OCI-LY7 (cell line): ENCODE measurements around the gene SPTLC2. TPM values are rescaled to one million over a fixed set of nuclear protein-coding genes. Genes with fewer than 3 reads are reported as not detected.

Source experiments
- BruUV-seq: library from RNA; stranded (reverse); fragments of 400-500 nt; replicated peaks from 2 replicates; lab custom pipeline; 2021; lab: Mats Ljungman, UMichigan
- CTCF ChIA-PET: fragments of 300-600 bp; sonication (Branson Sonifier 250); formaldehyde crosslinking; loops from one replicate; lab custom pipeline; 2022; ENCODE audit warnings: antibody characterized with exemption; ENCODE audit not compliant: unreplicated experiment; lab: Charles Lee
- POLR2A ChIA-PET: fragments of 300-600 bp; sonication (Branson Sonifier 250); formaldehyde crosslinking; loops from one replicate; lab custom pipeline; 2022; ENCODE audit warnings: antibody characterized with exemption; lab: Charles Lee
- DNase-seq: peaks from one replicate; pipeline ENCODE4 v3.0.0-alpha.2; 2015; ENCODE audit warnings: low spot score
- H2AFZ ChIP-seq: fragments of 200-600 bp; sonication (generic), shearing (Covaris generic); 2 replicates; pipeline ENCODE4 v1.6.1; 2014; ENCODE audit warnings: mild to moderate bottlenecking, antibody characterized with exemption, low read length, moderate library complexity
- H3K27ac ChIP-seq: fragments of 200-600 bp; sonication (generic); 2 replicates; pipeline ENCODE4 v1.5.1; 2014; ENCODE audit warnings: mixed run types, low read depth, mild to moderate bottlenecking, moderate library complexity, low read length, inconsistent platforms; ENCODE audit not compliant: poor library complexity, severe bottlenecking
- H3K36me3 ChIP-seq: fragments of 200-600 bp; sonication (generic); 2 replicates; pipeline ENCODE4 v1.6.1; 2014; ENCODE audit warnings: mild to moderate bottlenecking, antibody characterized with exemption, low read length, moderate library complexity, mixed read lengths; ENCODE audit not compliant: insufficient read depth
- H3K4me1 ChIP-seq: fragments of 200-600 bp; sonication (generic); 2 replicates; pipeline ENCODE4 v1.5.1; 2014; ENCODE audit warnings: mild to moderate bottlenecking, low read length; ENCODE audit not compliant: insufficient read depth, poor library complexity, severe bottlenecking
- H3K4me2 ChIP-seq: fragments of 200-600 bp; sonication (generic); 2 replicates; pipeline ENCODE4 v1.6.1; 2014; ENCODE audit warnings: mild to moderate bottlenecking, low read length
- H3K4me3 ChIP-seq: fragments of 200-600 bp; sonication (generic); 2 replicates; pipeline ENCODE4 v1.5.1; 2014; ENCODE audit warnings: mild to moderate bottlenecking, low read depth, low read length; ENCODE audit not compliant: poor library complexity, severe bottlenecking
- H3K79me2 ChIP-seq: fragments of 200-600 bp; sonication (generic); 2 replicates; pipeline ENCODE4 v1.6.1; 2016; ENCODE audit warnings: low read depth, mild to moderate bottlenecking, low read length, moderate library complexity, mixed read lengths; ENCODE audit not compliant: insufficient read depth
- H3K9me2 ChIP-seq: fragments of 200-600 bp; sonication (generic); 2 replicates; pipeline ENCODE4 v1.6.1; 2016; ENCODE audit warnings: mild to moderate bottlenecking, low read length, mixed read lengths; ENCODE audit not compliant: insufficient read depth
- H3K9me3 ChIP-seq: fragments of 200-600 bp; sonication (generic); 2 replicates; pipeline ENCODE4 v1.6.1; 2014; ENCODE audit warnings: mild to moderate bottlenecking, mixed run types, low read length, mixed read lengths
- H4K20me1 ChIP-seq: fragments of 200-600 bp; sonication (generic); 2 replicates; pipeline ENCODE4 v1.6.1; 2014; ENCODE audit warnings: mild to moderate bottlenecking, antibody characterized with exemption, low read length, moderate library complexity, mixed read lengths; ENCODE audit not compliant: insufficient read depth
- CTCF ChIP-seq: fragments of 200-600 bp; sonication (generic); conservative IDR thresholded peaks from 2 replicates; pipeline ENCODE4 v1.5.1; 2014; ENCODE audit warnings: mild to moderate bottlenecking, antibody characterized with exemption, low read length, moderate library complexity, mixed read lengths
- EZH2phosphoT487 ChIP-seq: fragments of 200-600 bp; sonication (generic); IDR thresholded peaks from 2 replicates; pipeline ENCODE4 v1.6.1; 2018; ENCODE audit warnings: low read depth, borderline replicate concordance, mild to moderate bottlenecking, mixed run types, antibody characterized with exemption, low read length, moderate library complexity, mixed read lengths
- intact Hi-C: fragments of 100-400 bp; cut with micrococcal nuclease; formaldehyde crosslinking; loops from one replicate; pipeline ENCODE4 v1.10.0; 2022; ENCODE audit not compliant: unreplicated experiment
- total RNA-seq, 2 experiments: library from RNA; depleted of rRNA in 1 of 2; stranded (reverse); fragments of >200 nt in 1 of 2; shearing (Covaris generic) in 1 of 2; gene quantifications; 2 replicates each; pipeline ENCODE4 v1.2.3, GENCODE V29; 2014 to 2022

Gene SPTLC2
- total RNA-seq, 2 experiments from 2014 or later = 14.7 to 45.1 TPM

DNA sequence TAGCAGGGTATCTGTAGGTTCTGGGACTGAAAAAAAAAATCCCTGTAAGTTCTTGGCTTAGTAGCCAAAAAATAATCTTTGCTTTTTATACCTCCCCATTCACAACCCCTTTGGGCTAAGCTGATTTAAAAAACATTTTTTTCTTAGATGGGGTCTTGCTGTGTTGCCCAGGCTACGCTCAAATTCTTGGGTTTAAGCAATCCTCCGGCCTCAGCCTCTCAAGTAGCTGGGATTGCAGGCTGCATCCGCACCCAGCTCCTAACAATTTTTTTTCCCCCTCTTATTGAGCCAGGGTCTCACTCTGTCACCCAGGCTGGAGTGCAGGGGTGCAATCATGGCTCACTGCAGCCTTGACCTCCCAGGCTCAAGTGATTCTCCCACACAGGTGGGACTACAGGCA lies 108.7 kb downstream of the SPTLC2 start:
- H2AFZ ChIP-seq = no peak overlapping the region
- H3K9me2 ChIP-seq = no peaks in the 10 kb centered on the region
- ChIA-PET POLR2A (no interaction called here), CTCF (no interaction called here)
- H3K9me3 ChIP-seq = no peaks in the 10 kb centered on the region
- H3K4me2 ChIP-seq = no peak overlapping the region
- H3K4me1 ChIP-seq = no peaks in the 10 kb centered on the region
- no peaks in the 10 kb centered on the region for H3K79me2 ChIP-seq
- peaks cover 59% of the 10 kb centered on the region for H3K36me3 ChIP-seq
- no peaks in the 10 kb centered on the region for H4K20me1 ChIP-seq
- H3K4me3 ChIP-seq = no peak overlapping the region
- DNase-seq = no peak
- BruUV-seq = no TSS peak
- no peak overlapping the region for H3K27ac ChIP-seq
- TF ChIP-seq EZH2phosphoT487 (no peak), CTCF (no peak)
- intact Hi-C loops = no loop called here

DNA sequence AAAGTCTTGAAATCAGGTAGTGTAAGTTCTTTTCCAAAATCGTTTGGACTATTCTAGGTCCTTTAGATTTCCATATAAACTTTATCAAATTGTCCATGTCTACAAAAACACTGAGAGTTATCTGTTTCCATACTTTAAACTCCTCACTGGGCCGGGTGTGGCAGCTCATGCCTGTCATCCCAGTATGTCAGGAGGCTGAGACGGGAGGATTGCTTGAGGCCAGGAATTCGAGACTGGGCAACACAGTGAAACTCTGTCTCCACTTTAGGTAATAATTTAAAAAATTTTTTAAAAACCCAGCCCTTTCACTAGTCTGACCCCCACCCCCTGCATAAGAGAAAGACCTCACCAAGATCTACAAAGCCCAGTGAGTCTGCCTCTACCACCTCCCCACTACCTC lies 111.4 kb downstream of the SPTLC2 start:
- no peaks in the 10 kb centered on the region for H3K9me3 ChIP-seq
- no peak overlapping the region for H3K4me3 ChIP-seq
- H3K4me2 ChIP-seq = no peak overlapping the region
- no peak overlapping the region for H2AFZ ChIP-seq
- no peaks in the 10 kb centered on the region for H3K9me2 ChIP-seq
- peaks cover 36% of the 10 kb centered on the region for H3K36me3 ChIP-seq
- intact Hi-C loops = no loop called here
- ChIA-PET CTCF (no interaction called here), POLR2A (no interaction called here)
- H4K20me1 ChIP-seq = no peaks in the 10 kb centered on the region
- BruUV-seq = no TSS peak
- no peaks in the 10 kb centered on the region for H3K79me2 ChIP-seq
- no peak for DNase-seq
- no peak overlapping the region for H3K27ac ChIP-seq
- H3K4me1 ChIP-seq = no peaks in the 10 kb centered on the region
- TF ChIP-seq EZH2phosphoT487 (no peak), CTCF (no peak)

GRCh38 chr14:77503138-77503537 lies 113.3 kb downstream of the SPTLC2 start:
- H3K9me2 ChIP-seq = no peaks in the 10 kb centered on the region
- intact Hi-C loops = no loop called here
- no peak overlapping the region for H3K4me2 ChIP-seq
- no peaks in the 10 kb centered on the region for H3K79me2 ChIP-seq
- no peak overlapping the region for H2AFZ ChIP-seq
- H4K20me1 ChIP-seq = no peaks in the 10 kb centered on the region
- no TSS peak for BruUV-seq
- peaks cover 15% of the 10 kb centered on the region for H3K4me1 ChIP-seq
- POLR2A ChIA-PET = interaction anchor here (0.6 to 0.7 kb wide), 2 partner anchors 59 to 64 kb away, joined by 3 read pairs; no protein-coding TSS in a partner anchor
- no peaks in the 10 kb centered on the region for H3K9me3 ChIP-seq
- no peak overlapping the region for H3K27ac ChIP-seq
- no peak for TF ChIP-seq CTCF
- TF ChIP-seq EZH2phosphoT487 = no peak
- H3K36me3 ChIP-seq = peaks cover 18% of the 10 kb centered on the region
- H3K4me3 ChIP-seq = no peak overlapping the region
- CTCF ChIA-PET = no interaction called here
- no peak for DNase-seq
